Epithelial cell of prostate (primary cell): ENCODE measurements around the gene HDAC4.
"Not testable (repeated sequence)": the region's sequence is repeated elsewhere in the genome, so short reads cannot be mapped to it uniquely, and the experiment has no call there.

Source experiments
- DNase-seq: peaks from one replicate; pipeline ENCODE4 v3.0.0-alpha.2; 2011; ENCODE audit warnings: low read depth, low spot score
- H3K27ac ChIP-seq: fragments of 450-650 bp; 2 replicates; pipeline ENCODE4 v1.5.1; 2017; ENCODE audit warnings: mild to moderate bottlenecking

Gene HDAC4

DNA sequence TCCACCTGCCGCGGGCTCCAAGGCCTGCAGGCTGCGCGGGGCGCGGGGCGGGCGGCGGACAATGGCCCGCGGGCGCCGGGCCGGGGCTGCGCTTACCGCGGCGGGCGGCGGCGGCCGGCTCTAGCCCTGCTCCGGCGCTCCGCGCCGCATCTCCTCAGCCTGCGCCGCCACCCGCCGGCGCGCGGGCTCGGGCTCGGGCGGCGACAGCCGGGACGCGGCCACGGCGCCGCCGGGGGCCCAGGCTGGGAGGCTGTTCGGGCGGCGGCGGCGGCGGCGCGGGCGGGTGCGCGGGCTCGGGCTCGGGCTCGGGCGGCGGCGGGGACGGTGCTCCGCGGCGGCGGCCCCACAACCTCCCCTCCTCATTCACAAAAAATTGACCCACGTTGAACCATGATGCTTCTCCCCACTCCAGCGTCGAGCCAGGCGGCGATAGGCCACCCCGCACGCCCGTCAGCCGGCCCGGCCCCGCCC, at the start of gene HDAC4:
HDAC4 (minus strand) TSS at position 425 of the 471 bp plus-strand sequence. CDS start 48,321 bp downstream, outside the sequence.
- peak within 1 kb of the TSS; percentile 90 for H3K27ac ChIP-seq
- DNase-seq: no peak

GRCh38 chr2:239449468-239449867, 48.6 kb upstream of the HDAC4 start:
- not testable (repeated sequence) for DNase-seq, H3K27ac ChIP-seq

GRCh38 chr2:239445771-239446524, 45.1 kb upstream of the HDAC4 start:
- peak overlapping the region; percentile 77 for H3K27ac ChIP-seq
- no peak for DNase-seq

DNA sequence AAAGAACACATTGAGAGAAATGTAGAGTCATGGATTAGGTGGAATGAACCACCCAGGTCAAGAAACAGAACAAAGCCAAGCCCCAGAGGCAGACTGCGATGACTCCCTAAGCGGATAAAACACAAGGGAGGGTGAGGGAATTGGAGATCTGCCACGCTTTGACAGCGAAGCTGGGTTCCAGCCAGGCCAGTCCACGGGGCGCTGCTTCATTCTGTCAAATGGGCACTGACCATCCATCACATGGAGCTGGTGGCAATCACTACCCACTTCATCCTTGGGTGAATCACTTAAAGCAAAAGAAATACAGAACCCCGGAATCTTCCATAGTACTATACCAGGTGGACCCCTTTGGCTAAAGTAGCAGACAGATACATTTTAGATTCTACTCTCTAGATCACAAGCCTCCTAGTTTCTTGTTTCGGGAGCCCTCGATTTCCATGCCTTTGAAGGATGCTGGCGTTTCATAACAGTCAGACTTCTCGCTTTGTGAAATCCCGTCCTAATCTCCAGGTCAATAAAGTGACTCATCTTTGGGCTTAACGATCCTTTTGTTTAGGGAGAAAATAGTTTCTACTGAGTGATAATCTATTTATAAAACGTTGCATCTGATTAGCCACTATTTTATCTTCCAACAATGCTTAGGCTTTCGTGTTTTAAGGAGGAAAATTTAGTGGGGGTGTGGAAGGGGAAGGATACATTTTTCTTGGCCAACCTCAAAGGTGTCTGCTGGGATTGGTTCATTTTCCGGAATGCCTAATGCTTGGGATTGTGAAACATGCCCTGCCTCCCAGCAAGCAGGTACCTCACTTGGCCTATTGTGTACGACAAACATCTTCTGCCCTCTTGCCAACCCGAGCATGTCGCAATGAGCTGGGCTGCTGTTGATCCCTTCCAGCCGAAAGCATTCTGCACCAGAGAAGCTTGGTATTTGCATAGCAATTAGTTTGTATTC, 44.1 kb upstream of the HDAC4 start:
- peak; percentile 52 for DNase-seq

GRCh38 chr2:239443666-239444567, 43.1 kb upstream of the HDAC4 start:
- peak overlapping the region; percentile 77 for H3K27ac ChIP-seq

More for the DNA sequence above, 44.1 kb upstream of the HDAC4 start:
- peak overlapping the region; percentile 77 for H3K27ac ChIP-seq

DNA sequence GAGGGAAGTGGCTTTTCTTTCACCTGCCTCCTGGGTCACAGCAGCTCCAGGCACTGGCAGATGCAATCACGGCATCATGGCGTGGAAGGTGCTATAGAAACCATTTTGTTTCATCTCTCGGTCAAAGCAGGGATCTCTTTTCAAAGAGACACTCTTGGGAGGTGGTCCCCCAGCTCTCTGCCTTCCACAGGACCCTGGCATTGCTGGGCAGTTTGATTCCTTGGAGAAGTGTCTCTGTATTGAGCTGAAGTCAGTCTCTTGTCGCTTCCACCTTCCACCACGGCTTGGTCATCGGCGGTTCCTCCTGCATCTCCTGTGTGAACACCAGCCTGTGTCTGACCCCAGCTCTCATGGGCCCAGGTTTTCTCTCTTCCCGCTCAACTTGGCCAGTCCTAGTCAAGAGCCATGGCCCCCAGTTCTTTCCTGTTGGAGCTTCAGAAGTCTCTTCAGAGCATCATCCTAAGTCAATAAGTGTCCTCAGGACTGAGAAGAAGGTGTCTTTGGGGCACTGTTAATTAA, 42.3 kb upstream of the HDAC4 start:
- no peak overlapping the region for H3K27ac ChIP-seq
- no peak for DNase-seq

More at GRCh38 chr2:239443666-239444567, 43.1 kb upstream of the HDAC4 start:
- peak; percentile 60 for DNase-seq

DNA sequence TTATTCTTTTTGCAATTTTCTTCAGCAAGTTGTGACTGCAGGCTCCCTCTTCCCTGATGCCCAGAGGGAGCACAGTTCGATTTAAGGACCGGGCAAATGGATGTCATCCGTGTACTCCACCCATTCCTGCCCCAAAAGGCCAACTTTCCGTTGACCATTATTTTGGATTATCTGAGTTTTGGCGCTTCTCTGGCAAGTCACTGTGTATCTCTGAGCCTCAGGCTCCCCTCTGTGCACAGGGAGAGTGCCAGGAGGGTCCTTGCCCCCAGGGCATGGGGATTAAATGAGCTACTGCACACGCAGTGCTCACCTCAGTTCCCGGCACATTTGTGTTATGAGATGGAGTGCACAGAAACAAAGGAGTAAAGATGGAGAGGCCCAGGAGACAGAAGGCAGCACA, 41.4 kb upstream of the HDAC4 start:
- no peak overlapping the region for H3K27ac ChIP-seq

GRCh38 chr2:239441261-239442078, 40.6 kb upstream of the HDAC4 start:
- H3K27ac ChIP-seq: no peak overlapping the region
- no peak for DNase-seq

More for the DNA sequence above, 41.4 kb upstream of the HDAC4 start:
- DNase-seq: no peak

- no peak for DNase-seq
- no peak overlapping the region for H3K27ac ChIP-seq
Measured at GRCh38 chr2:239440511-239440959, 39.7 kb upstream of the HDAC4 start.

- DNase-seq: no peak
- no peak overlapping the region for H3K27ac ChIP-seq
Measured at GRCh38 chr2:239439754-239440315, 39.0 kb upstream of the HDAC4 start.

- DNase-seq: no peak
- H3K27ac ChIP-seq: no peak overlapping the region
Measured at GRCh38 chr2:239438995-239439753, 38.4 kb upstream of the HDAC4 start.

DNA sequence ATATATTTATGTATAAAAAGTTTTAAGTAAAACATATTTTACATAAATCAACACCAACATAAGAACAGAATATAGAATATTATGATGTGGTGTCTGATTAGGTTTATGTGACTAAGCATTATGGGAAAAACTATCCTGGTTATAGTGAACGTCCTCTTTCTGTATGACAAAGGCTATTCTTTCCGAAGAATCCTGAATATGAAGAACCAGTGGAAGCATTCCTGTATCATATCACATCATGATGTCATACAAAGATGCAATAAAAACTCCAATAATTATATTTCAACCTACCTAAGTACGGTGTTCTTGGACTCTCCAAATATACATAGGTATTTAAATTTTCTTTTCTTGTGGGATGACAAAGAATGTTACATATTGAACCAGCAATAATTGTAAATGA, 37.5 kb upstream of the HDAC4 start:
- DNase-seq: no peak
- H3K27ac ChIP-seq: no peak overlapping the region

GRCh38 chr2:239436669-239437335, 36.0 kb upstream of the HDAC4 start:
- no peak for DNase-seq
- no peak overlapping the region for H3K27ac ChIP-seq

- DNase-seq: no peak
- no peak overlapping the region for H3K27ac ChIP-seq
Measured at GRCh38 chr2:239436076-239436475, 35.3 kb upstream of the HDAC4 start.

DNA sequence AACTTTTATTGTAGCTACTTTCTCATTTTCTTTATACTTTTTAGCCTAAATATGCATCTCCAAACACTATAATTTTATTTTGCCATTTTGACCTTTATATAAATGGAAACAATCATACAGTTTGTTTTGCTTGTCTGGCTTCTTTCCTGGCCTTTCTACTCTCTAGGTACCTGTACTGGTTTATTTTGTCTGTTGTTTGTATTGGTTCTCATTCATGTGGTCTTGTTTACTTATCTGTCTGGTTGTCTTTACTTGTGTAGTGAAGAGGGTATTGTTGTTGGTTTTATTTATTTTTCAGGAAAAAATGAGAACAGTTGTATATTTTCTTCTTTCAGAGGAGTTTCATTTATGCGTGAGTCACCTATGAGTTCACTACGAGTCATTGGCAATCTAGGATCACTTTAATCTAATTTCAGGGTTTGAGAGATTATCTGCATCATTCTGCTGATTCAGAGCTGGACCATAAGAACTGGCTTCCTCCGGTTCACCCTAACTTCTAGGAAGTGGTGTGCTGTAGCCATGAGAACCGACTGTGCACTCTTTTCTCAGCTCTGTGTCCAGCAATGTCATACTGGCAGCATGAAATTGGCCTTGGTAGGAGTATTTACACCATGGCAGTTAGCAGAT, 33.1 kb upstream of the HDAC4 start:
- peak overlapping the region; percentile 18 for H3K27ac ChIP-seq
- no peak for DNase-seq

DNA sequence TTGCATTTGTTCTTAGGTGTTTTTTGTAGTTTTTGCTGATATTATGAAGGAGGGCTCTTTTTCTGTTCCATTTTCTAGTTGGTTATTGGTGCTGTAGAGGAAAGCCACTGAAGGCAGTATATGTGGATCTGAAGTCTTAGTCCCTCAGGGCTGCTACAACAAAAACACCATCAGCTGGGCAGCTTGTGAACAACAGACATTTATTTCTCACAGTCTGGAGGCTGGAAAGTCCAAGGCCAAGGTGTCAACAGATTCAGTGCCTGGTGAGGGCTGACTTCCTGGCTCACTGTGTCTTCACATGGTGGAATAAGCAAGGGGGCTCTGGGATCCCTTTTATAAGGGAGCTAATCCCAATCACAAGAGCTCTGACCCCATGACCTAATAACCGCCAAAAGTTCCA, 31.4 kb upstream of the HDAC4 start:
- no peak for DNase-seq

DNA sequence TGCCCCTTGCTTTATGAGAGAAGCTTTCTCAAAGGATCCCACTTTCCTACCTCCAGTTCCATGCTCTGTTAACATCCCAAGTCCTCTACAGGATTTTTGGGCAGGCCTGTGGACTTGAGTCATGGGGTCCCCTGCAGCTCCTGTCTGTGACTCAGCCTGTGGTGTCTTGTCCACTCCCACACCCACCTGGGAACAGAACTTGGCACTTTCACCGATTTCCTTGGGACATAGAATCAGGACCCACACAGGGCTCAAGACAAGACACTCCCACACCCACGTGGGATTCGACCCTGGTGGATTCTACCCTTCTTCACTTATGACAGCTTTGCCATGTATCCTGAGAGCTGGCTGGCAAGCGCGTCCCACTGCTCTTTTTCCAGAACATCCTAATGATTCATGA, 30.7 kb upstream of the HDAC4 start:
- H3K27ac ChIP-seq: no peak overlapping the region
- no peak for DNase-seq

More for the DNA sequence above, 31.4 kb upstream of the HDAC4 start:
- H3K27ac ChIP-seq: no peak overlapping the region
